Measurements from ENCODE around the gene MBD3L3. TPM values are rescaled to one million over a fixed set of nuclear protein-coding genes. Genes with fewer than 3 reads are reported as not detected.
"Not testable (repeated sequence)": the region's sequence is repeated elsewhere in the genome, so short reads cannot be mapped to it uniquely, and the experiment has no call there.

Gene MBD3L3
- polyA plus RNA-seq, 1 donor from 2014 or later, result not detected

DNA sequence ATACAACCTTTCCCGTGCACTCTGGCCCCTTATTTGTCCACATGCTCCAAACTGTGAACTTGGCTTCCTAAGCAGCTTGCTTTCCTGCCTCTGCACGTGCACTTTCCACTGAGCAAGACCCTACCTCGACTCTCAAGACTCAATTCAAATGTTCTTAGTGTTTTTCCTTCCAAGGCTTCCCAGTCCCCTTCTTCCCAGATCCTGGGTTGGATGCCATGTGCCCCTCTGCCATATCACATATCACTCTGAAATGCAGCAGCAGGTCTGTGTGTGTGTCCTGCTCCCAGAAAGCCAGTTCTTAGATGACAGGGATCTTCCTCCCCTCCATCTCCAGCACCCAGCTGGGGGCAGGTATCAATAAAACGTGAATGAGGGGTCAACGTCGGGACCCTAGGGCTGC lies 14.1 kb upstream of the MBD3L3 start:
- Mint-ChIP-seq H3K4me1 (peaks cover 3 to 9% (median 5%) of the 10 kb centered on the region in 3 donors), H3K4me3 (peak overlapping the region in 3 of 4 donors; percentile 29 to 65 (median 36)), H3K27ac (no peak overlapping the region), H3K36me3 (peaks cover 30% of the 10 kb centered on the region), H3K9me3 (peaks cover 0 to 2% (median 1%) of the 10 kb centered on the region in 3 donors), H3K27me3 (no peaks in the 10 kb centered on the region)

DNA sequence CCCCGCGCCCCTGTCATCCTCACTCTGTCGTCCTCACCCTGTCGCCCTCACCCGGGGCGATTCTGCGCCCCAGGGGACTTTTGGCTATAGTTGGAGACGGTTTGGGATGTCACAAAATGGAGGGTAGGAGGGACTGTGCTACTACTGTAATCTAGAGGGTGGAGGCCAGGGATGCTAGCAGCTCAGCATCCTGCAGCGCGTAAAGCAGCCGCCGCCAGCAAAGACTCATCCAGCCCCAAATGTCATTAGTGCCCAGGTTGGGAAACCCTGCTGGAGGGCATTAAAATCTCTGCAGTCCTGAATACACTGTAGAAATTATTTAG lies 11.4 kb upstream of the MBD3L3 start:
- H3K9me3 Mint-ChIP-seq, result no peaks in the 10 kb centered on the region
- H3K27ac Mint-ChIP-seq, result peak overlapping the region; percentile 63 to 97 (median 86)
- no peaks in the 10 kb centered on the region for H3K27me3 Mint-ChIP-seq
- H3K36me3 Mint-ChIP-seq, result peaks cover 14% of the 10 kb centered on the region
- peaks cover 3 to 9% (median 5%) of the 10 kb centered on the region in 3 donors for H3K4me1 Mint-ChIP-seq
- H3K4me3 Mint-ChIP-seq, result peak overlapping the region; percentile 92 to 98 (median 95)

- H3K4me1 Mint-ChIP-seq, result peaks cover 3 to 9% (median 5%) of the 10 kb centered on the region in 3 donors
- no peaks in the 10 kb centered on the region for H3K9me3 Mint-ChIP-seq
- peaks cover 2% of the 10 kb centered on the region for H3K27me3 Mint-ChIP-seq
- H3K27ac Mint-ChIP-seq, result peak within 1 kb of the TSS; percentile 63 to 97 (median 86)
- peaks cover 12% of the 10 kb centered on the region for H3K36me3 Mint-ChIP-seq
- H3K4me3 Mint-ChIP-seq, result peak within 1 kb of the TSS; percentile 92 to 98 (median 95)
These were observed 10.8 kb upstream of the MBD3L3 start, which contains the start of gene ZNF557 for GRCh38 chr19:7069042-7069903. Gene ZNF557 (plus strand): TSS chr19:7069703. CDS start chr19:7075075, 5,372 bp downstream.

DNA sequence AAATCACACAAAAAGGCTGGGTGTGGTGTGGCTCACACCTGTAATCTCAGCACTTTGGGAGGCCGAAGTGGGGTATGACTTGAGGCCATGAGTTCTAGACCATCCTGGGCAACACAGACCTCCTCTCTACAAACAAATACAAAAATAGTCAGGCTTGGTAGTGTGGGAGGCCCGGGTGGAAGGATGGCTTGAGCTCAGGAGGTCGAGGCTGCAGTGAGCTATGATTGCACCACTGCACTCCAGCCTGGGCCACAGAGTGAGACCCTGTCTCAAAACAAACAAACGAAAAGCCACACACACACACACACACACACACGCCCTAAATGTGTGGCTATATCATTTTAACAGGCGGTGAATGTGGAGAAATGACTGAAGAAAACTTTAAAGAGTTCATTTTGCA lies 10.1 kb upstream of the MBD3L3 start:
- peak overlapping the region; percentile 92 to 98 (median 95) for H3K4me3 Mint-ChIP-seq
- peaks cover 2% of the 10 kb centered on the region for H3K27me3 Mint-ChIP-seq
- H3K36me3 Mint-ChIP-seq, result peaks cover 10% of the 10 kb centered on the region
- peak overlapping the region in 2 of 3 donors; percentile 63 to 86 for H3K27ac Mint-ChIP-seq
- H3K4me1 Mint-ChIP-seq, result peaks cover 3 to 9% (median 5%) of the 10 kb centered on the region in 3 donors
- no peaks in the 10 kb centered on the region for H3K9me3 Mint-ChIP-seq

DNA sequence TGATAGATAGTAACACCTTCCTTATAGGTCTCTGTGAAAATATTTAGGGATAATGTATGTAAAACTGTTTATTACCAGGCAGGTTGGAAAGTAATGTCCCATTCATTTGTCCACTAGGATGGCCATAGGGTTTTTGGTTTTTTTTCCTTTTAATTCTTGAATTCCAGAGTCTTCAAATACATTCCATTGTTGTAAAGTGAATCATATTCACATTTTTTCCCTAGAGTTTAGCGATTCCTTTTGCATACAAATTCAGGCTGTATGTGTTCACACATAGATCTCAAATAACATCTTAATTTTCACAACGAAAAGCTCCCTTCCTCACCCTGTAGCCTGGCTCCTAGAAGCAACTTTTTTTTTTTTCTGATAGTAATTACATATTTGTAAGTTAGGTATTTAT lies 9.2 kb upstream of the MBD3L3 start:
- Mint-ChIP-seq H3K27ac (no peak overlapping the region), H3K9me3 (no peaks in the 10 kb centered on the region), H3K4me3 (peak overlapping the region in 1 of 4 donors; percentile 63)

GRCh38 chr19:7067122-7067521 lies 8.6 kb upstream of the MBD3L3 start:
- not testable (repeated sequence) for H3K4me1 Mint-ChIP-seq, H3K27me3 Mint-ChIP-seq, H3K27ac Mint-ChIP-seq, H3K36me3 Mint-ChIP-seq, H3K9me3 Mint-ChIP-seq
- H3K4me3 Mint-ChIP-seq, result peak overlapping the region in 1 of 4 donors; percentile 63

More for the DNA sequence above, 9.2 kb upstream of the MBD3L3 start:
- H3K27me3 Mint-ChIP-seq, result peaks cover 2% of the 10 kb centered on the region
- H3K4me1 Mint-ChIP-seq, result peaks cover 3 to 9% (median 5%) of the 10 kb centered on the region in 3 donors
- H3K36me3 Mint-ChIP-seq, result peaks cover 9% of the 10 kb centered on the region

GRCh38 chr19:7063764-7064418 lies 5.4 kb upstream of the MBD3L3 start:
- Mint-ChIP-seq H3K27me3 (peaks cover 2% of the 10 kb centered on the region), H3K9me3 (no peaks in the 10 kb centered on the region), H3K27ac (no peak overlapping the region), H3K36me3 (no peaks in the 10 kb centered on the region), H3K4me3 (peak overlapping the region in 1 of 4 donors; percentile 48), H3K4me1 (peaks cover 0 to under 1% (median under 1%) of the 10 kb centered on the region in 3 donors)

- no peaks in the 10 kb centered on the region for H3K36me3 Mint-ChIP-seq
- H3K27me3 Mint-ChIP-seq, result peaks cover 2% of the 10 kb centered on the region
- H3K4me1 Mint-ChIP-seq, result no peaks in the 10 kb centered on the region
- no peaks in the 10 kb centered on the region for H3K9me3 Mint-ChIP-seq
- no peak overlapping the region for H3K27ac Mint-ChIP-seq
- H3K4me3 Mint-ChIP-seq, result no peak overlapping the region
These were observed 4.9 kb upstream of the MBD3L3 start for GRCh38 chr19:7063339-7063738.

DNA sequence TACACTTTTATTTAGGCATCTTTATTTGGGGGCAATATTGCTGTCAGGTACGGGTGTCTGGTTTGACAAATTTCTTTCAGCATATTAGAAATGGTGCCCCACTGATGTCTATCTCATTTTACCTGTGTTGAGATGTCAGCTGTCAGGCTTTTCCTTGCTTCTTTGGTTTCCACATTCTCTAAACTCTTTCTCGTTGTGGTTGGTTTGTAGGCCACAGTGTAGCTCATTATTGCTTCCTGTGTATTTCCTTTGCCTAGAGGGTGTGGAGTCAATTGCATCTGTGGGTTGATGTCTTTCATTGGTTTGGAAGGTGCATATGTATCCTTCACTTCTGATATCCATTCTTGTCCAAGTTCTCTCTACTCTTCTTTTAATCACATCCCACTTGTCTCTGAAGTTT lies 1.5 kb upstream of the MBD3L3 start:
- H3K4me3 Mint-ChIP-seq, H3K27ac Mint-ChIP-seq, H3K36me3 Mint-ChIP-seq, H3K4me1 Mint-ChIP-seq, H3K27me3 Mint-ChIP-seq, H3K9me3 Mint-ChIP-seq: not testable (repeated sequence)

GRCh38 chr19:7056371-7056770 lies 2.1 kb downstream of the MBD3L3 start:
- H3K4me3 Mint-ChIP-seq, H3K27me3 Mint-ChIP-seq, H3K36me3 Mint-ChIP-seq, H3K27ac Mint-ChIP-seq, H3K4me1 Mint-ChIP-seq, H3K9me3 Mint-ChIP-seq: not testable (repeated sequence)

DNA sequence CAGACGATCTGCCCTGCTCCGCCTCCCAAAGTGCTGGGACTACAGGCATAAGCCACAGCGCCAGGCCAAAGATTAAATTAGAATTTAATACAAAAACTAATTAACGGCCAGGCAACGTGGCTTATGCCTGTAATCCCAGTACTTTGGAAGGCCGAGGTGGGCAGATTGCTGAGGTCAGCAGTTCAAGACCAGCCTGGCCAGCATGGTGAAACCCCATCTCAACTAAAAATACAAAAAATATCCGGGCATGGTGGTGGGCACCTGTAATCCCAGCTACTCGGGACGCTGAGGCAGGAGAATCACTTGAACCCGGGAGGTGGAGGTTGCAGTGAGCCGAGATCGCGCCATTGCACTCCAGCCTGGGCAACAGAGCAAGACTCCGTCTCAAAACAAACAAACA lies 2.8 kb downstream of the MBD3L3 start:
- H3K36me3 Mint-ChIP-seq, H3K27ac Mint-ChIP-seq, H3K4me1 Mint-ChIP-seq, H3K9me3 Mint-ChIP-seq, H3K4me3 Mint-ChIP-seq, H3K27me3 Mint-ChIP-seq: not testable (repeated sequence)

GRCh38 chr19:7054635-7055368 lies 3.7 kb downstream of the MBD3L3 start:
- not testable (repeated sequence) for H3K27me3 Mint-ChIP-seq, H3K9me3 Mint-ChIP-seq, H3K4me1 Mint-ChIP-seq, H3K4me3 Mint-ChIP-seq, H3K27ac Mint-ChIP-seq, H3K36me3 Mint-ChIP-seq

DNA sequence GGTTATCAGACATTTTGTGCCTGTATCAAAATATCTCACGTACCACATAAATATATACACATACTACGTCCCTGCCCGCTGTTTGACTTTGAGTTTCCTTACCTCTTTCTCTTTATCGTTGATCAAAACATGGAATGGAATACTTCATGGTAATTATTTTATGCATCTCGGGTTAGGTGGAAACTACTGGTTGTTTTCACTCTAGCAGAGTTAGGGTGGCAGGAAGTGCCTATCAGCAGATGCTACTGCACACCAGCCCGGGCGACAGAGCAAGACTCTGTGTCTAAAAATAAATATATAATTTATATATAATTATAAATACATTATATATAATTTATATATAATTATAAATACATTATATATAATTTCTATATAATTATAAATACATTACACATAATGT lies 5.6 kb downstream of the MBD3L3 start:
- not testable (repeated sequence) for H3K9me3 Mint-ChIP-seq, H3K27ac Mint-ChIP-seq, H3K4me3 Mint-ChIP-seq, H3K36me3 Mint-ChIP-seq, H3K4me1 Mint-ChIP-seq, H3K27me3 Mint-ChIP-seq

DNA sequence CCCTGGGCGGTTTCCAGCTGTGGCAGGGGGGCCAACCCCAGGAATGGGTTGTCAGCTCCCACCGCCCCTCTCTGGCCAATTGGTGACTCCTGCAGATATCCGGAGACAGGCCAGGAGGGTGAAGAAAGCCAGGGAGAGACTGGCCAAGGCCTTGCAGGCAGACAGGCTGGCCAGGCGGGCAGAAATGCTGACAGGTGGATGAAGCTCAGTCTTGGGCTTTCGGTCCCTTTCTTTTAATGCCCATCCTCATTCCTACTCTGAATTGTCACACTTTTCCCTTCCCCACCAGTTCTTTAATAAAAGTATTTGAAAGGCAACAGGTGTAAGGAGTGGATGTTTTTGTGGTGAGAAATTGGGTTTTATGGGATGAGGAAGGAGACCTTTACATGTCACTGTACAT lies 7.1 kb downstream of the MBD3L3 start:
- H3K27me3 Mint-ChIP-seq, H3K9me3 Mint-ChIP-seq, H3K36me3 Mint-ChIP-seq, H3K27ac Mint-ChIP-seq, H3K4me3 Mint-ChIP-seq, H3K4me1 Mint-ChIP-seq: not testable (repeated sequence)

GRCh38 chr19:7049021-7049420 lies 9.5 kb downstream of the MBD3L3 start, which contains the start of gene MBD3L2:
Gene MBD3L2 (plus strand): TSS chr19:7049321. CDS start chr19:7049374, 53 bp downstream.
- H3K4me1 Mint-ChIP-seq, H3K36me3 Mint-ChIP-seq, H3K4me3 Mint-ChIP-seq, H3K27ac Mint-ChIP-seq, H3K9me3 Mint-ChIP-seq, H3K27me3 Mint-ChIP-seq: not testable (repeated sequence)

Measured in IgD-negative memory B cell (primary cell).